ENCODE measurements around the gene ALG2. TPM values are rescaled to one million over a fixed set of nuclear protein-coding genes. Genes with fewer than 3 reads are reported as not detected.
A peak's percentile ranks its signal among the peaks of the same experiment; 100 is the strongest.

ALG2 gene
- total and polyA plus RNA-seq, 2 of the 13 experiments (the other 11 are each of a cell fraction or from before 2014, with no cell fraction given) = 46.2 to 49.0 TPM

DNA sequence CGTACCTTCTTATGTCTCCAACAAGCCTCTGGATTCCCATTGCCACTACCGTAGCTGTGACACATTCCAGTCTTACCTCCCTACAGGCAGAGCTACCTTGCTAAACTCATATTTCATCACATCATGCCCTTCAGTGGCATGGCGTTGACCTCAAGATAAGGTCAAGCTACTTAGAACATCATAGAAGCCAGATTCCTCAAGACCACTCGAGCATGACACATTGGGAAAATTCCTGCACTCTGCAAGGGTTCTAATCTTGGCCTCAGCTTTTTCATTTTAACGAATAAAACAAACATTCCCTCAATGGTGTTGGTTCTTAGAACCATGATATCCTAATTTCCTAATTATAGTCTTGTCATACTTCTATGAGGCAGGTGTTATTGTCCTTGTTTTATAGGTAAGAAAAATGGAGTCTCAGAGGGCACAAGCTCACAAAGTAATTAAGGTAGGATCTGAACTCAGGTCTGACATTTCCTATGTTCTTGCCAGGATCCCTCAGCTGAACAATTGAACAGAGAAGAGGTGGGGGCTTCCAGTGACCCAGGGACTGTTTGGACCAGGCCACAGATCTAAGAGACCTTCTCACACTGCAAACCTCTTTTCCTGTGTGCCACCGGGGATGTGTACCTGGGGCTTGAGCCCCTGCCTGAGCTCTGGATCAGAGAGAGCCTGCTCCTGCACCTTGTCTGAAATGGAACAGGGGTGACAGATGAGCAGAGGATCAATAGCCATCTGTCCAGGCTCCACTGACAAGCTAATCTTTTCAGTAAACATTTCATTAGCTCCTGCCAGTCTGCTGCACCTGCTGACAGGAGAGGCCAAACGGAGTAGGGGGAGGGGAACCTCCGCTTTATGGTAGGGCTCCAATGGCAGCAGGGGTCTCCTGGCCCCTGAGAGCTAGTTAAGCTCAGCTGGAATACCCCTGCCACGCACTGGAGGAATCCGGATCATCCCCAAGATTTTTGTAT is 49.3 kb downstream of the ALG2 start (continued):
- TF ChIP-seq CREB1 (IDR thresholded peaks at IDR 0.05) (no peak), CREB1 (CRISPR knock-in tag; IDR thresholded peaks at IDR 0.05) (peak; percentile 48; the same call in 1 of the 2 replicates), FOXP4 (CRISPR knock-in tag; IDR thresholded peaks at IDR 0.05) (peak; percentile 85), ARNT (IDR thresholded peaks at IDR 0.05) (no peak), SSRP1 (CRISPR knock-in tag; IDR thresholded peaks at IDR 0.05) (peak; percentile 72; the same call in 1 of the 2 replicates), NFKBIZ (CRISPR knock-in tag; IDR thresholded peaks at IDR 0.05) (no peak), ATM (IDR thresholded peaks at IDR 0.05; ENCODE audit: borderline replicate concordance) (no peak), HNRNPLL (IDR thresholded peaks at IDR 0.05; ENCODE audit: low read depth, low read length, poor library complexity, severe bottlenecking) (no peak), NFKB2 (CRISPR knock-in tag; IDR thresholded peaks at IDR 0.05; ENCODE audit: borderline replicate concordance) (no peak), ZNF607 (CRISPR knock-in tag; IDR thresholded peaks at IDR 0.05; ENCODE audit: borderline replicate concordance) (no peak), KMT2A (CRISPR knock-in tag; IDR thresholded peaks at IDR 0.05) (no peak), ZNF260 (CRISPR knock-in tag; IDR thresholded peaks at IDR 0.05; ENCODE audit: borderline replicate concordance, low read depth) (no peak), ZNF331 (CRISPR knock-in tag; IDR thresholded peaks at IDR 0.05) (peak; percentile 86), STAT6 (CRISPR knock-in tag; IDR thresholded peaks at IDR 0.05; ENCODE audit: borderline replicate concordance) (no peak), TEAD2 (CRISPR knock-in tag; IDR thresholded peaks at IDR 0.05) (no peak)
- TF ChIP-seq, protein P1, sequence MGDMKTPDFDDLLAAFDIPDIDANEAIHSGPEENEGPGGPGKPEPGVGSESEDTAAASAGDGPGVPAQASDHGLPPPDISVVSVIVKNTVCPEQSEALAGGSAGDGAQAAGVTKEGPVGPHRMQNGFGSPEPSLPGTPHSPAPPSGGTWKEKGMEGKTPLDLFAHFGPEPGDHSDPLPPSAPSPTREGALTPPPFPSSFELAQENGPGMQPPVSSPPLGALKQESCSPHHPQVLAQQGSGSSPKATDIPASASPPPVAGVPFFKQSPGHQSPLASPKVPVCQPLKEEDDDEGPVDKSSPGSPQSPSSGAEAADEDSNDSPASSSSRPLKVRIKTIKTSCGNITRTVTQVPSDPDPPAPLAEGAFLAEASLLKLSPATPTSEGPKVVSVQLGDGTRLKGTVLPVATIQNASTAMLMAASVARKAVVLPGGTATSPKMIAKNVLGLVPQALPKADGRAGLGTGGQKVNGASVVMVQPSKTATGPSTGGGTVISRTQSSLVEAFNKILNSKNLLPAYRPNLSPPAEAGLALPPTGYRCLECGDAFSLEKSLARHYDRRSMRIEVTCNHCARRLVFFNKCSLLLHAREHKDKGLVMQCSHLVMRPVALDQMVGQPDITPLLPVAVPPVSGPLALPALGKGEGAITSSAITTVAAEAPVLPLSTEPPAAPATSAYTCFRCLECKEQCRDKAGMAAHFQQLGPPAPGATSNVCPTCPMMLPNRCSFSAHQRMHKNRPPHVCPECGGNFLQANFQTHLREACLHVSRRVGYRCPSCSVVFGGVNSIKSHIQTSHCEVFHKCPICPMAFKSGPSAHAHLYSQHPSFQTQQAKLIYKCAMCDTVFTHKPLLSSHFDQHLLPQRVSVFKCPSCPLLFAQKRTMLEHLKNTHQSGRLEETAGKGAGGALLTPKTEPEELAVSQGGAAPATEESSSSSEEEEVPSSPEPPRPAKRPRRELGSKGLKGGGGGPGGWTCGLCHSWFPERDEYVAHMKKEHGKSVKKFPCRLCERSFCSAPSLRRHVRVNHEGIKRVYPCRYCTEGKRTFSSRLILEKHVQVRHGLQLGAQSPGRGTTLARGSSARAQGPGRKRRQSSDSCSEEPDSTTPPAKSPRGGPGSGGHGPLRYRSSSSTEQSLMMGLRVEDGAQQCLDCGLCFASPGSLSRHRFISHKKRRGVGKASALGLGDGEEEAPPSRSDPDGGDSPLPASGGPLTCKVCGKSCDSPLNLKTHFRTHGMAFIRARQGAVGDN (CRISPR knock-in tag; IDR thresholded peaks at IDR 0.05) = no peak
- TF ChIP-seq, protein P2, sequence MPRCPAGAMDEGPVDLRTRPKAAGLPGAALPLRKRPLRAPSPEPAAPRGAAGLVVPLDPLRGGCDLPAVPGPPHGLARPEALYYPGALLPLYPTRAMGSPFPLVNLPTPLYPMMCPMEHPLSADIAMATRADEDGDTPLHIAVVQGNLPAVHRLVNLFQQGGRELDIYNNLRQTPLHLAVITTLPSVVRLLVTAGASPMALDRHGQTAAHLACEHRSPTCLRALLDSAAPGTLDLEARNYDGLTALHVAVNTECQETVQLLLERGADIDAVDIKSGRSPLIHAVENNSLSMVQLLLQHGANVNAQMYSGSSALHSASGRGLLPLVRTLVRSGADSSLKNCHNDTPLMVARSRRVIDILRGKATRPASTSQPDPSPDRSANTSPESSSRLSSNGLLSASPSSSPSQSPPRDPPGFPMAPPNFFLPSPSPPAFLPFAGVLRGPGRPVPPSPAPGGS (CRISPR knock-in tag; IDR thresholded peaks at IDR 0.05) = no peak

Measured in HepG2 (cell line).